ENCODE measurements around the gene MTREX.

GRCh38 chr5:55300890-55301289 lies 6.9 kb upstream of the MTREX start:
- TF ChIP-seq EZH2 (IDR thresholded peaks at IDR 0.05; ENCODE audit: borderline replicate concordance): no peak
- TF ChIP-seq, protein P1, sequence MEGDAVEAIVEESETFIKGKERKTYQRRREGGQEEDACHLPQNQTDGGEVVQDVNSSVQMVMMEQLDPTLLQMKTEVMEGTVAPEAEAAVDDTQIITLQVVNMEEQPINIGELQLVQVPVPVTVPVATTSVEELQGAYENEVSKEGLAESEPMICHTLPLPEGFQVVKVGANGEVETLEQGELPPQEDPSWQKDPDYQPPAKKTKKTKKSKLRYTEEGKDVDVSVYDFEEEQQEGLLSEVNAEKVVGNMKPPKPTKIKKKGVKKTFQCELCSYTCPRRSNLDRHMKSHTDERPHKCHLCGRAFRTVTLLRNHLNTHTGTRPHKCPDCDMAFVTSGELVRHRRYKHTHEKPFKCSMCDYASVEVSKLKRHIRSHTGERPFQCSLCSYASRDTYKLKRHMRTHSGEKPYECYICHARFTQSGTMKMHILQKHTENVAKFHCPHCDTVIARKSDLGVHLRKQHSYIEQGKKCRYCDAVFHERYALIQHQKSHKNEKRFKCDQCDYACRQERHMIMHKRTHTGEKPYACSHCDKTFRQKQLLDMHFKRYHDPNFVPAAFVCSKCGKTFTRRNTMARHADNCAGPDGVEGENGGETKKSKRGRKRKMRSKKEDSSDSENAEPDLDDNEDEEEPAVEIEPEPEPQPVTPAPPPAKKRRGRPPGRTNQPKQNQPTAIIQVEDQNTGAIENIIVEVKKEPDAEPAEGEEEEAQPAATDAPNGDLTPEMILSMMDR (IDR thresholded peaks at IDR 0.05; ENCODE audit: poor library complexity): no peak

Data from hepatocyte (in vitro differentiated cells).